Caco-2 (cell line): ENCODE data around the gene SCN1B. TPM values are rescaled to one million over a fixed set of nuclear protein-coding genes. Genes with fewer than 3 reads are reported as not detected.

Experiments
- BruUV-seq: library from RNA; stranded (reverse); fragments of 400-500 nt; replicated peaks from 2 replicates; lab custom pipeline; 2021; lab: Mats Ljungman, UMichigan
- CTCF ChIA-PET: fragments of 300-600 bp; sonication (Branson Sonifier 250); formaldehyde crosslinking; loops from one replicate; lab custom pipeline; 2022; ENCODE audit warnings: antibody characterized with exemption; lab: Charles Lee
- POLR2A ChIA-PET: fragments of 300-600 bp; sonication (Branson Sonifier 250); formaldehyde crosslinking; loops from one replicate; lab custom pipeline; 2022; ENCODE audit warnings: antibody characterized with exemption; lab: Charles Lee
- DNase-seq, 2 experiments: peaks; one replicate each; pipeline versions ENCODE4 v3.0.0 to v3.0.0-alpha.2; 2020 to 2022
- H3K27me3 ChIP-seq: replicated peaks from 2 replicates; pipeline ENCODE4 v1.6.0; 2011; ENCODE audit warnings: low read length; ENCODE audit not compliant: control insufficient read depth, insufficient read depth
- H3K36me3 ChIP-seq: 2 replicates; pipeline ENCODE4 v1.5.1; 2011; ENCODE audit warnings: low read length; ENCODE audit not compliant: control insufficient read depth, insufficient read depth
- H3K4me1 ChIP-seq: fragments of 250-450 bp; sonication (Bioruptor Pico); 2 replicates; pipeline ENCODE4 v1.5.1; 2020; ENCODE audit warnings: mild to moderate bottlenecking
- H3K4me3 ChIP-seq: 2 replicates; pipeline ENCODE4 v1.5.1; 2011; ENCODE audit warnings: low read depth, mild to moderate bottlenecking, control low read depth, low read length
- H3K9me3 ChIP-seq: fragments of 250-450 bp; sonication (Bioruptor Pico); 2 replicates; pipeline ENCODE4 v1.5.1; 2020; ENCODE audit warnings: mild to moderate bottlenecking, moderate library complexity
- H3K27ac Mint-ChIP-seq: one replicate; pipeline ENCODE4 v1.8.0; 2022; ENCODE audit warnings: mixed read lengths; ENCODE audit not compliant: unreplicated experiment
- H3K27me3 Mint-ChIP-seq: one replicate; pipeline ENCODE4 v1.8.0; 2022; ENCODE audit warnings: mixed read lengths; ENCODE audit not compliant: insufficient read depth, unreplicated experiment
- H3K36me3 Mint-ChIP-seq: one replicate; pipeline ENCODE4 v1.8.0; 2022; ENCODE audit warnings: mild to moderate bottlenecking, mixed read lengths; ENCODE audit not compliant: insufficient read depth, unreplicated experiment
- H3K4me1 Mint-ChIP-seq: one replicate; pipeline ENCODE4 v1.8.0; 2022; ENCODE audit warnings: low read depth, mixed read lengths; ENCODE audit not compliant: unreplicated experiment
- H3K4me3 Mint-ChIP-seq: one replicate; pipeline ENCODE4 v1.8.0; 2022; ENCODE audit warnings: mild to moderate bottlenecking, moderate library complexity, mixed read lengths; ENCODE audit not compliant: unreplicated experiment
- H3K9me3 Mint-ChIP-seq: one replicate; pipeline ENCODE4 v1.8.0; 2022; ENCODE audit warnings: mixed read lengths; ENCODE audit not compliant: unreplicated experiment
- CTCF ChIP-seq, 2 experiments: fragments of 200-600 bp in 1 of 2; IDR thresholded peaks; 1 replicate in 1 of 2; 2 replicates in 1 of 2; pipeline versions ENCODE4 v1.5.1 to v1.8.0; 2011 to 2022; ENCODE audit warnings: antibody characterized with exemption in 1 of 2, control low read depth in 1 of 2, inconsistent platforms in 1 of 2, low read depth in 1 of 2, low read length in 1 of 2, mild to moderate bottlenecking in 1 of 2, moderate library complexity in 1 of 2; ENCODE audit not compliant: insufficient read depth in 1 of 2, severe bottlenecking in 1 of 2, unreplicated experiment in 1 of 2
- intact Hi-C: fragments of 100-400 bp; cut with micrococcal nuclease; formaldehyde crosslinking; loops from one replicate; pipeline ENCODE4 v1.10.0; 2022; ENCODE audit not compliant: unreplicated experiment
- total RNA-seq: library from RNA; stranded (reverse); gene quantifications from 2 replicates; pipeline ENCODE4 v1.2.3, GENCODE V29; 2022

SCN1B gene
- total RNA-seq, 1 experiment from 2014 or later: 1.7 TPM

- Mint-ChIP-seq H3K36me3 (no peaks in the 10 kb centered on the region), H3K9me3 (no peaks in the 10 kb centered on the region), H3K27me3 (peaks cover 6% of the 10 kb centered on the region), H3K4me1 (no peaks in the 10 kb centered on the region), H3K4me3 (no peak overlapping the region), H3K27ac (no peak overlapping the region)
- Histone ChIP-seq H3K36me3 (no peaks in the 10 kb centered on the region), H3K4me3 (no peak overlapping the region), H3K27me3 (no peaks in the 10 kb centered on the region; the same call in 1 of the 2 replicates), H3K9me3 (no peaks in the 10 kb centered on the region), H3K4me1 (no peaks in the 10 kb centered on the region)
- ChIA-PET POLR2A (no interaction called here), CTCF (interaction anchor here (0.6 to 1.4 kb wide), 2 partner anchors 8 to 78 kb away, joined by 3 to 4 read pairs; no protein-coding TSS in a partner anchor)
- TF ChIP-seq CTCF (IDR thresholded peaks at IDR 0.05; ENCODE audit: insufficient read depth in 1 of 2, low read depth in 1 of 2, low read length in 1 of 2, severe bottlenecking in 1 of 2, unreplicated experiment in 1 of 2): no peak
- BruUV-seq: no TSS peak
- no peak for DNase-seq
- intact Hi-C loops: loop anchor here (10.0 kb wide), 1 partner anchor 181 kb away; the partner anchor contains the start of gene LSR
These were observed 33.9 kb downstream of the SCN1B start for GRCh38 chr19:35063940-35064818.

- no peaks in the 10 kb centered on the region for H3K36me3 Mint-ChIP-seq
- H3K4me3 Mint-ChIP-seq: no peak overlapping the region
- ChIA-PET CTCF (interaction anchor here (0.6 to 1.0 kb wide), 2 partner anchors 10 to 63 kb away, joined by 3 to 5 read pairs; no protein-coding TSS in a partner anchor), POLR2A (no interaction called here)
- Histone ChIP-seq H3K4me1 (no peaks in the 10 kb centered on the region), H3K36me3 (no peaks in the 10 kb centered on the region), H3K27me3 (no peaks in the 10 kb centered on the region; the same call in 1 of the 2 replicates), H3K4me3 (no peak overlapping the region), H3K9me3 (peaks cover 5% of the 10 kb centered on the region; the same call in 1 of the 2 replicates)
- no peak for DNase-seq
- TF ChIP-seq CTCF (IDR thresholded peaks at IDR 0.05; ENCODE audit: insufficient read depth in 1 of 2, low read depth in 1 of 2, low read length in 1 of 2, severe bottlenecking in 1 of 2, unreplicated experiment in 1 of 2): no peak
- no peaks in the 10 kb centered on the region for H3K9me3 Mint-ChIP-seq
- no peak overlapping the region for H3K27ac Mint-ChIP-seq
- intact Hi-C loops: loop anchor here (10.0 kb wide), 1 partner anchor 179 kb away; the partner anchor contains the start of gene LSR
- H3K4me1 Mint-ChIP-seq: no peaks in the 10 kb centered on the region
- no TSS peak for BruUV-seq
- H3K27me3 Mint-ChIP-seq: peaks cover 6% of the 10 kb centered on the region
These were observed 35.3 kb downstream of the SCN1B start for GRCh38 chr19:35065574-35065973.

GRCh38 chr19:35066121-35066520, 35.9 kb downstream of the SCN1B start:
- CTCF ChIA-PET: interaction anchor here (0.7 to 1.8 kb wide), 7 partner anchors 10 to 151 kb away, joined by 3 to 24 read pairs (median 3); partner anchors contain the start of genes FXYD5 and LGI4
- POLR2A ChIA-PET: no interaction called here
- Histone ChIP-seq H3K36me3 (no peaks in the 10 kb centered on the region), H3K9me3 (peaks cover 8% of the 10 kb centered on the region; the same call in 1 of the 2 replicates), H3K4me1 (no peaks in the 10 kb centered on the region), H3K4me3 (no peak overlapping the region), H3K27me3 (no peaks in the 10 kb centered on the region; the same call in 1 of the 2 replicates)
- Mint-ChIP-seq H3K27ac (no peak overlapping the region), H3K4me3 (no peak overlapping the region), H3K27me3 (peaks cover 6% of the 10 kb centered on the region), H3K9me3 (no peaks in the 10 kb centered on the region), H3K36me3 (no peaks in the 10 kb centered on the region), H3K4me1 (no peaks in the 10 kb centered on the region)
- no peak for TF ChIP-seq CTCF (IDR thresholded peaks at IDR 0.05; ENCODE audit: insufficient read depth in 1 of 2, low read depth in 1 of 2, low read length in 1 of 2, severe bottlenecking in 1 of 2, unreplicated experiment in 1 of 2)
- intact Hi-C loops: loop anchor here (2.0 to 10.0 kb wide), 2 partner anchors 23 to 179 kb away; partner anchors contain the start of gene LSR
- BruUV-seq: no TSS peak
- no peak for DNase-seq
